HepG2 (cell line): ENCODE measurements around the gene ARFGAP3. TPM values are rescaled to one million over a fixed set of nuclear protein-coding genes. Genes with fewer than 3 reads are reported as not detected.

ENCODE experiments used
- BRF2 ChIP-seq: sonication (generic); formaldehyde crosslinking; IDR thresholded peaks from 2 replicates; pipeline ENCODE4 v1.8.1; 2022; ENCODE audit warnings: mild to moderate bottlenecking, missing genetic modification reagents
- CSRNP1 ChIP-seq: sonication (generic); formaldehyde crosslinking; IDR thresholded peaks from 2 replicates; pipeline ENCODE4 v1.8.1; 2023; ENCODE audit warnings: mild to moderate bottlenecking, missing genetic modification reagents
- DDIT3 ChIP-seq: sonication (generic); formaldehyde crosslinking; IDR thresholded peaks from 2 replicates; pipeline ENCODE4 v1.4.0; 2020; ENCODE audit warnings: mild to moderate bottlenecking, missing genetic modification reagents
- HNRNPL ChIP-seq: fragments of 200-400 bp; formaldehyde crosslinking; IDR thresholded peaks from 2 replicates; pipeline ENCODE4 v1.6.1; 2017; ENCODE audit warnings: mild to moderate bottlenecking, low read depth, low read length
- HNRNPUL1 ChIP-seq: fragments of 200-400 bp; formaldehyde crosslinking; IDR thresholded peaks from 2 replicates; pipeline ENCODE4 v1.6.1; 2017; ENCODE audit warnings: low read depth, mild to moderate bottlenecking, low read length, moderate library complexity
- KAT7 ChIP-seq: IDR thresholded peaks from 2 replicates; pipeline ENCODE4 v1.6.1; 2018; ENCODE audit warnings: borderline replicate concordance, missing compliant biosample characterization
- KLF6 ChIP-seq: IDR thresholded peaks from 2 replicates; pipeline ENCODE4 v1.8.0; 2016; ENCODE audit warnings: missing biosample characterization, missing genetic modification reagents
- NRL ChIP-seq: sonication (generic); formaldehyde crosslinking; IDR thresholded peaks from 2 replicates; pipeline ENCODE4 v1.5.0; 2020; ENCODE audit warnings: missing genetic modification reagents, mild to moderate bottlenecking, moderate library complexity, borderline replicate concordance
- RFX5 ChIP-seq: IDR thresholded peaks from 2 replicates; pipeline ENCODE4 v1.6.1; 2011; ENCODE audit warnings: low read depth, low read length, improper control_type of control experiment
- THAP11 ChIP-seq: IDR thresholded peaks from 2 replicates; pipeline ENCODE4 v1.6.1; 2016; ENCODE audit warnings: missing biosample characterization, missing genetic modification reagents
- U2AF2 ChIP-seq: fragments of 200-400 bp; formaldehyde crosslinking; IDR thresholded peaks from 2 replicates; pipeline ENCODE4 v1.6.1; 2017; ENCODE audit warnings: low read depth, mild to moderate bottlenecking, low read length
- ZFP37 ChIP-seq: sonication (generic); formaldehyde crosslinking; IDR thresholded peaks from 2 replicates; pipeline ENCODE4 v1.4.0; 2020; ENCODE audit warnings: missing genetic modification reagents, borderline replicate concordance
- ZNF263 ChIP-seq: sonication (generic); formaldehyde crosslinking; IDR thresholded peaks from 2 replicates; pipeline ENCODE4 v1.4.0; 2020; ENCODE audit warnings: missing genetic modification reagents
- ZNF460 ChIP-seq: sonication (generic); formaldehyde crosslinking; IDR thresholded peaks from 2 replicates; pipeline ENCODE4 v1.5.1; 2020; ENCODE audit warnings: missing genetic modification reagents, mild to moderate bottlenecking, borderline replicate concordance
- ZNF607 ChIP-seq: sonication (generic); formaldehyde crosslinking; IDR thresholded peaks from 2 replicates; pipeline ENCODE4 v1.5.1; 2020; ENCODE audit warnings: missing genetic modification reagents, mild to moderate bottlenecking, borderline replicate concordance
- ZNF839 ChIP-seq: sonication (generic); formaldehyde crosslinking; IDR thresholded peaks from 2 replicates; pipeline ENCODE4 v1.4.0; 2020; ENCODE audit warnings: missing genetic modification reagents, mild to moderate bottlenecking, borderline replicate concordance
- polyA plus RNA-seq, 8 experiments: library from polyadenylated mRNA; depleted of rRNA in 3 of 8; stranded (reverse) in 7 of 8; unstranded in 1 of 8; fragments of >200 nt; fragmentation: Illumina TruSeq in 4 of 8; extraction: Trizol in 4 of 8; gene quantifications; 2 replicates each; pipeline versions ENCODE4 v1.2.1 to v1.2.3, GENCODE V29; 2011 to 2016; ENCODE audit warnings: low read depth in 4 of 8, missing spikeins in 1 of 8, mixed read lengths in 1 of 8; ENCODE audit not compliant: insufficient read depth in 1 of 8
- total RNA-seq, 5 experiments: library from RNA; depleted of rRNA; stranded (reverse); fragments of >200 nt; fragmentation: Illumina TruSeq; extraction: Trizol; gene quantifications; 2 replicates each; pipeline ENCODE4 v1.2.3, GENCODE V29; 2016; ENCODE audit warnings: low read depth in 1 of 5
- TF ChIP-seq, protein P1 (sequence below): sonication (generic); formaldehyde crosslinking; IDR thresholded peaks from 2 replicates; pipeline ENCODE4 v1.4.0; 2020; ENCODE audit warnings: missing genetic modification reagents
- TF ChIP-seq, protein P2 (sequence below): sonication (generic); formaldehyde crosslinking; IDR thresholded peaks from 2 replicates; pipeline ENCODE4 v1.4.0; 2020; ENCODE audit warnings: mild to moderate bottlenecking, missing genetic modification reagents
- TF ChIP-seq, protein P3 (sequence below): sonication (generic); formaldehyde crosslinking; IDR thresholded peaks from 2 replicates; pipeline ENCODE4 v1.8.1; 2022; ENCODE audit warnings: low read depth, mild to moderate bottlenecking, missing genetic modification reagents
- TF ChIP-seq, protein P4 (sequence below): sonication (generic); formaldehyde crosslinking; IDR thresholded peaks from 2 replicates; pipeline ENCODE4 v1.8.1; 2023; ENCODE audit warnings: mild to moderate bottlenecking, missing genetic modification reagents

ARFGAP3 gene
- total and polyA plus RNA-seq, 2 of the 13 experiments (the other 11 are each of a cell fraction or from before 2014, with no cell fraction given) = 41.7 to 61.6 TPM

DNA sequence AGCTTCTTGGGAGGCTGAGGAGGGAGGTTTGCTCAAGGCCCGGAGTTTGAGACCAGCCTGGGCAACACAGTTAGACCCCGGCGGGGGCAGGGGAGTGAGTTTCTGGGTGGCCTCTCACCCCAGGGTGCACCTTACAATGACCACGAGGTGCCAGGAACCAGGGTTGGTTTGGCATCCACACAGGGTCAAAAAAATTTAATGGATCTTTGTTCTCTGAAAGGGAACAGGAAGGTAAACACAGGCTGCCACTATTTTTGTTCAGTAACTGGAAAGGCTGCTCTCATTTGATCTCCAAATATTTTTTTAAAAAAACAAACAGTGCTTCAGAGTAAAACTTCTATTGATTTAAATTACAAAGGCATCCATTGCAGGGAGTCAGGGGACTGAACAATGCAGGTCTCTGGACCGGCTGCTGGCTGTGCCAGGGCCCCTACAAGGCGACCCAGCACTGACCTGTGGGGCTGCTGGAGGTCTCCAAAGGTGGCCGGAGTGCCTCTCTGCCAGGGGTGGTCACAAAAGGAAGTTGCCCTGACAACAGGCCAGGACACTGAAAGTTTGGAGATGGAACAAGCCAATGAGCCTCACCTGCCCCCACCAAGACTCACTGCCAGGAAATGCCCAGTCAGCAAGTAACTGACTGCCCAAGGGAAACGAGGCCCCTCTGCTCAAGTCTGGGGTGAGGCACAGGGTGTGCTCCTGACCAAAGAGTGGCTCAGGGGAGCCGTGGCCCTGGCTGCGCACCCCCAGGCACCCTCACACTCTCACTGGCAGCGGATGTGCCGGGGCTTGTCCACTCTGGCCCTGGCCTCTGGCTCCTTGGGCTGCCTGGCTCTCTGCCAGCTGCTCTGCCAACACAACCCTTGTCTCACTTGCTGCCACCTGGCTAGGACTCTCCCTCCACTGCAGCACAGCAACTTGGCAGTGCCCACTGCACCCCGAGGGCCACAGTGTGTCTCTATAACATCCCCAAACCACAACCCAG lies 51.8 kb downstream of the ARFGAP3 start (continued):
- TF ChIP-seq, protein P1, sequence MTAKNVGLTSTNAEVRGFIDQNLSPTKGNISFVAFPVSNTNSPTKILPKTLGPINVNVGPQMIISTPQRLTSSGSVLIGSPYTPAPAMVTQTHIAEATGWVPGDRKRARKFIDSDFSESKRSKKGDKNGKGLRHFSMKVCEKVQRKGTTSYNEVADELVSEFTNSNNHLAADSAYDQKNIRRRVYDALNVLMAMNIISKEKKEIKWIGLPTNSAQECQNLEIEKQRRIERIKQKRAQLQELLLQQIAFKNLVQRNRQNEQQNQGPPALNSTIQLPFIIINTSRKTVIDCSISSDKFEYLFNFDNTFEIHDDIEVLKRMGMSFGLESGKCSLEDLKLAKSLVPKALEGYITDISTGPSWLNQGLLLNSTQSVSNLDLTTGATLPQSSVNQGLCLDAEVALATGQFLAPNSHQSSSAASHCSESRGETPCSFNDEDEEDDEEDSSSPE (CRISPR knock-in tag) = no peak
- TF ChIP-seq, protein P2, sequence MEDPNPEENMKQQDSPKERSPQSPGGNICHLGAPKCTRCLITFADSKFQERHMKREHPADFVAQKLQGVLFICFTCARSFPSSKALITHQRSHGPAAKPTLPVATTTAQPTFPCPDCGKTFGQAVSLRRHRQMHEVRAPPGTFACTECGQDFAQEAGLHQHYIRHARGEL = no peak
- TF ChIP-seq HNRNPUL1 (no peak), ZNF263 (CRISPR knock-in tag) (no peak), U2AF2 (no peak), KLF6 (no peak), THAP11 (CRISPR knock-in tag) (peak; percentile 28; the same call in 1 of the 2 replicates), DDIT3 (CRISPR knock-in tag) (no peak), CSRNP1 (CRISPR knock-in tag) (no peak), KAT7 (no peak), ZNF460 (CRISPR knock-in tag) (no peak; the same call in 1 of the 2 replicates), HNRNPL (peak; percentile 98), ZNF607 (0 out of 2 replicates have a peak, but pooled peaks have one; percentile 3), RFX5 (0 out of 2 replicates have a peak, but pooled peaks have one; percentile 34), NRL (peak; percentile 61; the same call in 1 of the 2 replicates), ZNF839 (no peak), ZFP37 (no peak), BRF2 (CRISPR knock-in tag) (no peak)
- TF ChIP-seq, protein P3, sequence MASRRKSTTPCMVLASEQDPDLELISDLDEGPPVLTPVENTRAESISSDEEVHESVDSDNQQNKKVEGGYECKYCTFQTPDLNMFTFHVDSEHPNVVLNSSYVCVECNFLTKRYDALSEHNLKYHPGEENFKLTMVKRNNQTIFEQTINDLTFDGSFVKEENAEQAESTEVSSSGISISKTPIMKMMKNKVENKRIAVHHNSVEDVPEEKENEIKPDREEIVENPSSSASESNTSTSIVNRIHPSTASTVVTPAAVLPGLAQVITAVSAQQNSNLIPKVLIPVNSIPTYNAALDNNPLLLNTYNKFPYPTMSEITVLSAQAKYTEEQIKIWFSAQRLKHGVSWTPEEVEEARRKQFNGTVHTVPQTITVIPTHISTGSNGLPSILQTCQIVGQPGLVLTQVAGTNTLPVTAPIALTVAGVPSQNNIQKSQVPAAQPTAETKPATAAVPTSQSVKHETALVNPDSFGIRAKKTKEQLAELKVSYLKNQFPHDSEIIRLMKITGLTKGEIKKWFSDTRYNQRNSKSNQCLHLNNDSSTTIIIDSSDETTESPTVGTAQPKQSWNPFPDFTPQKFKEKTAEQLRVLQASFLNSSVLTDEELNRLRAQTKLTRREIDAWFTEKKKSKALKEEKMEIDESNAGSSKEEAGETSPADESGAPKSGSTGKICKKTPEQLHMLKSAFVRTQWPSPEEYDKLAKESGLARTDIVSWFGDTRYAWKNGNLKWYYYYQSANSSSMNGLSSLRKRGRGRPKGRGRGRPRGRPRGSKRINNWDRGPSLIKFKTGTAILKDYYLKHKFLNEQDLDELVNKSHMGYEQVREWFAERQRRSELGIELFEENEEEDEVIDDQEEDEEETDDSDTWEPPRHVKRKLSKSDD (CRISPR knock-in tag) = no peak
- TF ChIP-seq, protein P4, sequence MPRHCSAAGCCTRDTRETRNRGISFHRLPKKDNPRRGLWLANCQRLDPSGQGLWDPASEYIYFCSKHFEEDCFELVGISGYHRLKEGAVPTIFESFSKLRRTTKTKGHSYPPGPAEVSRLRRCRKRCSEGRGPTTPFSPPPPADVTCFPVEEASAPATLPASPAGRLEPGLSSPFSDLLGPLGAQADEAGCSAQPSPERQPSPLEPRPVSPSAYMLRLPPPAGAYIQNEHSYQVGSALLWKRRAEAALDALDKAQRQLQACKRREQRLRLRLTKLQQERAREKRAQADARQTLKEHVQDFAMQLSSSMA (CRISPR knock-in tag) = no peak
